Thyroid gland (tissue), 4 donors: ENCODE data around the gene NFIX. TPM values are rescaled to one million over a fixed set of nuclear protein-coding genes. Genes with fewer than 3 reads are reported as not detected.

ENCODE experiments used
- DNase-seq, 2 donors: peaks; one replicate each; pipeline ENCODE4 v3.0.0-alpha.2; 2019
- H3K27ac ChIP-seq, 3 donors: fragments of 200-600 bp; sonication (generic); 1 replicate in 2 of 3; 2 replicates in 1 of 3; pipeline ENCODE4 v1.5.1; 2016 to 2019; ENCODE audit warnings: mild to moderate bottlenecking in 1 of 3, moderate library complexity in 1 of 3
- H3K27me3 ChIP-seq: fragments of 200-600 bp; sonication (generic); one replicate; pipeline ENCODE4 v1.5.1; 2019
- H3K36me3 ChIP-seq, 2 donors: fragments of 200-600 bp; sonication (generic); one replicate each; pipeline ENCODE4 v1.5.1; 2016 to 2019
- H3K4me1 ChIP-seq, 2 donors: fragments of 200-600 bp; sonication (generic); one replicate each; pipeline ENCODE4 v1.5.1; 2017 to 2019
- H3K4me3 ChIP-seq, 3 donors: fragments of 200-600 bp; sonication (generic); replicated peaks in 1 of 3; 1 replicate in 2 of 3; 2 replicates in 1 of 3; pipeline ENCODE4 v1.5.1; 2016; ENCODE audit warnings: mild to moderate bottlenecking in 1 of 3
- H3K9me3 ChIP-seq: fragments of 200-600 bp; sonication (generic); one replicate; pipeline ENCODE4 v1.5.1; 2017
- CTCF ChIP-seq, 6 experiments: fragments of 200-600 bp in 3 of 6; fragments of 450-650 bp in 3 of 6; sonication (generic) in 3 of 6; IDR thresholded peaks; one replicate each; pipeline ENCODE4 v1.5.1; 2016 to 2019; ENCODE audit warnings: antibody characterized with exemption in 6 of 6, mild to moderate bottlenecking in 2 of 6, inconsistent platforms in 1 of 6, moderate library complexity in 1 of 6
- POLR2A ChIP-seq, 2 donors: fragments of 450-650 bp; IDR thresholded peaks; one replicate each; pipeline ENCODE4 v1.6.1; 2017; ENCODE audit warnings: antibody characterized with exemption in 2 of 2, mild to moderate bottlenecking in 2 of 2, moderate library complexity in 1 of 2
- WGBS, 2 donors: methylation state at CpG; one replicate each; pipeline ENCODE4 v1.1.5; 2017; 5-methylcytosine and 5-hydroxymethylcytosine counted together
- intact Hi-C: fragments of 100-400 bp; cut with DNase I; formaldehyde crosslinking; loops from one replicate; pipeline ENCODE4 v1.15.1; 2023
- total RNA-seq, 4 donors: library from RNA; depleted of rRNA; stranded (reverse); fragments of >200 nt; gene quantifications; one replicate each; pipeline ENCODE4 v1.2.3, GENCODE V29; 2016

NFIX gene
- total RNA-seq, 4 donors from 2014 or later: 38.8 to 70.2 (median 62.4) TPM

- DNase-seq: peak in 1 of 2 donors; percentile 42
- peak overlapping the region; percentile 76 to 91 (median 81) for H3K27ac ChIP-seq
- H3K4me1 ChIP-seq: peaks cover 78 to 82% of the 10 kb centered on the region in 2 donors
- no peaks in the 10 kb centered on the region for H3K36me3 ChIP-seq
- no peaks in the 10 kb centered on the region for H3K9me3 ChIP-seq
- TF ChIP-seq POLR2A (IDR thresholded peaks at IDR 0.05) (no peak), CTCF (IDR thresholded peaks at IDR 0.05) (no peak)
- WGBS, 2 donors: 21 to 33% methylated on average over 37 of the region's 37 CpGs
- intact Hi-C loops: no loop called here
- no peaks in the 10 kb centered on the region for H3K27me3 ChIP-seq
- peak overlapping the region in 2 of 3 donors; percentile 18 to 25 for H3K4me3 ChIP-seq
Observed at GRCh38 chr19:13024126-13024950, 29.1 kb downstream of the NFIX start.

GRCh38 chr19:13024951-13025697 is 29.8 kb downstream of the NFIX start:
- peak; percentile 71 to 76 for DNase-seq
- peak overlapping the region in 1 of 3 donors; percentile 25 for H3K4me3 ChIP-seq
- no peaks in the 10 kb centered on the region for H3K36me3 ChIP-seq
- H3K9me3 ChIP-seq: no peaks in the 10 kb centered on the region
- TF ChIP-seq POLR2A (IDR thresholded peaks at IDR 0.05): no peak
- TF ChIP-seq CTCF (IDR thresholded peaks at IDR 0.05): peak in 1 of 6 experiments; percentile 22
- peak overlapping the region; percentile 76 to 91 (median 81) for H3K27ac ChIP-seq
- H3K4me1 ChIP-seq: peaks cover 79 to 86% of the 10 kb centered on the region in 2 donors
- 45 to 47% methylated on average over 36 to 48 of the region's 48 CpGs for WGBS, 2 donors
- H3K27me3 ChIP-seq: no peaks in the 10 kb centered on the region
- intact Hi-C loops: no loop called here

GRCh38 chr19:13025819-13026456 is 30.7 kb downstream of the NFIX start:
- TF ChIP-seq POLR2A (IDR thresholded peaks at IDR 0.05): no peak
- no peak for TF ChIP-seq CTCF (IDR thresholded peaks at IDR 0.05)
- peak overlapping the region in 1 of 3 donors; percentile 9 for H3K4me3 ChIP-seq
- peaks cover 75 to 86% of the 10 kb centered on the region in 2 donors for H3K4me1 ChIP-seq
- no peaks in the 10 kb centered on the region for H3K36me3 ChIP-seq
- H3K27ac ChIP-seq: peak overlapping the region; percentile 76 to 91 (median 81)
- no peaks in the 10 kb centered on the region for H3K9me3 ChIP-seq
- no peak for DNase-seq
- 37 to 41% methylated on average over 7 of the region's 7 CpGs for WGBS, 2 donors
- no peaks in the 10 kb centered on the region for H3K27me3 ChIP-seq
- intact Hi-C loops: no loop called here

GRCh38 chr19:13026462-13027370 is 31.4 kb downstream of the NFIX start:
- H3K4me1 ChIP-seq: peaks cover 75 to 86% of the 10 kb centered on the region in 2 donors
- intact Hi-C loops: no loop called here

More at GRCh38 chr19:13026462-13027370, 31.4 kb downstream of the NFIX start:
- Histone ChIP-seq H3K27ac (peak overlapping the region; percentile 76 to 91 (median 81)), H3K36me3 (no peaks in the 10 kb centered on the region), H3K4me3 (peak overlapping the region in 1 of 3 donors; percentile 9), H3K27me3 (no peaks in the 10 kb centered on the region), H3K9me3 (no peaks in the 10 kb centered on the region)
- DNase-seq: peak; percentile 49
- 26 to 29% methylated on average over 14 of the region's 14 CpGs for WGBS, 2 donors
- TF ChIP-seq CTCF (IDR thresholded peaks at IDR 0.05) (no peak), POLR2A (IDR thresholded peaks at IDR 0.05) (peak in 1 of 2 donors; percentile 25)
